Activated CD4-positive, alpha-beta memory T cell treated with anti-CD3 and anti-CD28 coated beads, Interleukin-2, amount 10 ng/mL, durations not matched to agents 7 days and 5 days (primary cell): ENCODE results near the gene IRS1. TPM values are rescaled to one million over a fixed set of nuclear protein-coding genes. Genes with fewer than 3 reads are reported as not detected.

Experiments used
- total RNA-seq, 2 experiments: library from RNA; stranded (reverse); gene quantifications; one replicate each; pipeline ENCODE4 v1.2.3, GENCODE V29; 2021

Gene IRS1
- total RNA-seq, 2 experiments from 2014 or later, result 7.2 to 7.4 TPM

Other genes with a start within 250 kb of the IRS1 start
- gene RHBDD1, start 36.2 kb upstream of the IRS1 start, total RNA-seq, result 10 to 100 TPM; 38.1 to 43.0 TPM